Measurements from ENCODE around the gene SPN. TPM values are rescaled to one million over a fixed set of nuclear protein-coding genes. Genes with fewer than 3 reads are reported as not detected.

SPN gene
- total and polyA plus RNA-seq, 2 of the 4 experiments (the other 2 are of a cell fraction) = not detected

GRCh38 chr16:29696881-29697331, 33.9 kb downstream of the SPN start:
- Histone ChIP-seq H3K9me3 (ENCODE audit: control insufficient read depth, insufficient read depth, low read length) (no peaks in the 10 kb centered on the region), H4K20me1 (ENCODE audit: insufficient read depth, low read length) (no peaks in the 10 kb centered on the region), H3K27ac (ENCODE audit: insufficient read depth, low read length) (no peak overlapping the region), H3K4ac (ENCODE audit: low read depth, low read length) (no peak overlapping the region), H2BK20ac (ENCODE audit: low read depth, low read length) (no peak overlapping the region), H3K4me2 (ENCODE audit: low read depth, low read length) (no peak overlapping the region), H4K91ac (ENCODE audit: insufficient read depth, low read depth, low read length) (no peak overlapping the region), H2AK5ac (ENCODE audit: low read depth, low read length) (no peak overlapping the region), H3K4me1 (ENCODE audit: control insufficient read depth, insufficient read depth, low read length) (no peaks in the 10 kb centered on the region), H3K79me1 (ENCODE audit: low read depth in 1 of 2, low read length in 2 of 2) (no peaks in the 10 kb centered on the region), H3K9me1 (ENCODE audit: insufficient read depth, low read length) (no peaks in the 10 kb centered on the region), H2AK9ac (replicated peaks; ENCODE audit: low read depth, low read length, poor library complexity) (peak overlapping the region; percentile 28), H4K5ac (ENCODE audit: low read depth, low read length) (no peak overlapping the region), H2AFZ (replicated peaks; ENCODE audit: low read length, poor library complexity) (no peak overlapping the region), H3K14ac (replicated peaks; ENCODE audit: low read depth, low read length) (no peak overlapping the region), H4K8ac (ENCODE audit: low read depth in 2 of 2, low read length in 2 of 2) (no peak overlapping the region), H3K9ac (ENCODE audit: low read depth, low read length) (no peak overlapping the region), H2BK120ac (ENCODE audit: low read depth, low read length) (no peak overlapping the region), H3K4me3 (ENCODE audit: insufficient read depth, low read depth, low read length) (no peak overlapping the region), H2BK15ac (ENCODE audit: low read depth, low read length) (no peak overlapping the region), H3K36me3 (ENCODE audit: control insufficient read depth, insufficient read depth, low read length) (no peaks in the 10 kb centered on the region), H3K27me3 (ENCODE audit: control insufficient read depth, insufficient read depth, low read length) (peaks cover 10% of the 10 kb centered on the region; the same call in 1 of the 2 replicates), H3K23ac (ENCODE audit: low read depth, low read length) (no peak overlapping the region), H3K56ac (ENCODE audit: extremely low read depth, insufficient read depth, low read length) (no peak overlapping the region), H2BK5ac (ENCODE audit: low read depth, low read length, poor library complexity, severe bottlenecking) (no peak overlapping the region), H3K18ac (ENCODE audit: low read depth, low read length) (no peak overlapping the region)
- 90% methylated on average over 9 of the region's 21 CpGs; no CpG with 5 or more reads in 1 of the 2 experiments for WGBS, 2 experiments (ENCODE audit: extremely low coverage in 2 of 2, insufficient read length in 1 of 2)
- DNase-seq (no peak), ATAC-seq (ENCODE audit: low read depth) (no peak)
- dilution Hi-C loops (cut with HindIII; ENCODE audit: low sequenced_read_pairs, unreplicated experiment) (no loop called here), intact Hi-C loops (cut with micrococcal nuclease) (no loop called here), in situ Hi-C loops (cut with MboI; ENCODE audit: low sequenced_read_pairs) (loop anchor here (10.0 kb wide), 2 partner anchors 62 to 328 kb away; partner anchors contain the start of gene C16orf92)
- TF ChIP-seq POLR2A (IDR thresholded peaks at IDR 0.05; ENCODE audit: low read depth, low read length) (no peak), CEBPB (IDR thresholded peaks at IDR 0.05; ENCODE audit: low read depth, low read length) (no peak), NFE2L2 (IDR thresholded peaks at IDR 0.05; ENCODE audit: low read depth, low read length) (no peak), RFX5 (IDR thresholded peaks at IDR 0.05; ENCODE audit: low read depth, low read length) (no peak), USF2 (IDR thresholded peaks at IDR 0.05; ENCODE audit: low read depth, low read length) (no peak), CTCF (conservative IDR thresholded peaks at IDR 0.05; ENCODE audit: low read depth, low read length) (no peak), CHD1 (IDR thresholded peaks at IDR 0.05; ENCODE audit: low read depth, low read length) (no peak), RCOR1 (IDR thresholded peaks at IDR 0.05; ENCODE audit: insufficient replicate concordance, low read length) (no peak), MAZ (IDR thresholded peaks at IDR 0.05; ENCODE audit: borderline replicate concordance, low read depth, low read length) (no peak), ELK1 (IDR thresholded peaks at IDR 0.05; ENCODE audit: borderline replicate concordance, low read depth, low read length) (no peak), SMC3 (IDR thresholded peaks at IDR 0.05; ENCODE audit: low read depth, low read length) (no peak)
- ChIA-PET POLR2A (ENCODE audit: unreplicated experiment) (no interaction called here), CTCF (no interaction called here)
- no TSS peak for BruUV-seq (replicated peaks)

All from IMR-90 (cell line).